COLO668 (cell line): ENCODE data around the gene SIAH2.
A peak's percentile ranks its signal among the peaks of the same experiment; 100 is the strongest.

Source experiments
- DNase-seq: peaks from one replicate; lab custom pipeline; 2025; ENCODE audit not compliant: unreplicated experiment; lab: John Stamatoyannopoulos, UW

Gene SIAH2

DNA sequence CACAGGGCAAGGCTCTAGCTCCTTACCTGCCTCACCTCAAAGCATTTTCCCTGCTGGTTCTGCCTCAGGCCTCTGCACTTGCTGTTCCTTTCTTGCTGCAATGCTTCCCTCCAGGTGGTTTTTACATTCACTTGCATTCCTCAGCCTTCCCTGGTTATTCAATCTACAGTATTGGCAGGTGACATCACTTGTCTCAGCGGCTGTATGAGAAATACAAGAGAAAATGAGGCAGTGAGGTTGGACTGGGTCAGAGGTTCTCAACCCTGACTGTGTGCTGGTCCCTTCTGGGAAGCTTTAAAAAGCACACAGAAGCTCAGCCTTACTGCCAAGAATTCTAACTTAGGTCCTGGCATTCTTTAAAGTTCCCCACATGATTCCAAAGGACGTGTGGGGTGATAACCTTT, 26.7 kb downstream of the SIAH2 start:
- no peak for DNase-seq

DNA sequence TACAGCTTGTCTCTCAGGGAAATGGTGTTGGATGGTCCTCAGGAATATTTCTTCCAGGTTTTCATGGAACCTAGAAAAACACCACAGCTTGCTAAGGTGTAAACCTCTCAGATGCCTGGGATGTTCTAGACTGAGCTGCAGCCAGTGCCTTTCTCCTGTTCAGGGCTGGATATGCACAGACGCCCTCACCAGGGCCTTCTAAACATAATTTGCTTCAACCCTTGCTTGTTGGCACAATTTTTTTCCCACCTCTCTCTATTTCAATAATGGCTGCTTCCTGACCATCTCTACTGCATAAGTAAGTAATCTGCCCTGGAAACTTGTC, 28.2 kb downstream of the SIAH2 start:
- DNase-seq: no peak

DNA sequence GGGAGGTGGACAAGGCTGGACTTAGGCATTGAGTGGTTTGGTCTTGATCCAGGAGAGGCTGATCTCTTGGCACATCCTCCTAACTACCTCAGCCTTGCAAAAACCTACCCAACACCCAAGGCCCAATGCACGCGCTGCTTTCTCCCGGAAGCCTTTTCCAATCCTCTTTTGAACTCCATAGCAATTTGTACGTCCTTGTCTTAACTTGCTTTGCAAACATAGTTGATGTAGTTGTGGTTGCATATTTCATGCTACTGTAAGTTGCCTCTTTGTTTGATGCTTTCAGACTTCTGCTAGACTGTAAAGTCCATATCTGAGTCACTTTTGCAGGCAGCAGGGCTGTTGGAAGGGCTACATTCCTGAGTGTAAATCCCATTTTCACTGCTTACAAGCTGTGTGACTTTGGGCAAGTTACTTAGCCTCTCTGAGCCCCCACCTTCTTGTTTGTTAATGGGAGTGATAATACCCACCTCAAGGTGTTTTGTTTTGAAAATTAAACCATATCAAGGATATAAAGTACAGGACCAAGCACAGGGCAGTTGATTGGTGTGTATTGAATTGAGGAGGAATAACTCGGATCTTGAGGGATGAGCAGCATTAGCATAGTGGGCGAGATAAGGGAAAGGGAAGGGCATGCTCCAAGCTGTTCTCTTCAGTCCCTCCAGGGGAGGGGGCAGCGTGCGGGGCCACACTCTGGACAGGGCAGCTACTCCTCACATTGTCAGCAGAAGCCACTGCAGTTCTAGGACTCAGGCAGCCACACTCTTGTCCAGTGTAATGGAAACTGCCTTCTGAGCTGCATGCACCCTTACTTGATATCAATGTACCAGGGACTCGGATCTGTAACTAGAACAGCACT, 28.8 kb downstream of the SIAH2 start:
- no peak for DNase-seq

DNA sequence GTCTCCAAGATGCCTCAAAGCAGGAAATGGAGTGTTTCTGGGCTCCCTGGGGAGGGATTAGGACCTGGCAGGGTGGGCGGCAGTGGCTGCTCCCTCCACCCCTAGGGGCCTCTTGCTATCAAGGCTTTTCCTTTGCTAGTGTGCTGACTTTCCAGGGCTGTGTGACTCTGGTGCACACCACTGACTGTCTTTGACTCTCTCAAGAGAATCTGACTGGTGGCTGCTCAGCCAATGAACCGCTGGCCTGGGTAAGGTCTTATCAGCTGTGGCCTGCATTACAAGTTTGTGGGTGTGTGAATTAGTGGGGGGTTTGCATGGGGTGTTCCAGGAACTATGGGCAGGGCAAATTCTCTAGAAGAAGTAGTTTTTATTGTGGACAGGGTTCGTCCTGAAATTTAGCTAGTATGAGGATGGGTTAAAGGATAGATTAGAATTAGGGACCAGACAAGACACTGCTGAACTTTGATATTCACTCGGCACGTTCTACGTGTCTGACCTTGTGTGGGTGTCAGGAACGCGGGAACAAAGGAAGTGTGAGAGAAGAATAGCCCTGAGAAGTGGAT, 29.5 kb downstream of the SIAH2 start:
- no peak for DNase-seq

DNA sequence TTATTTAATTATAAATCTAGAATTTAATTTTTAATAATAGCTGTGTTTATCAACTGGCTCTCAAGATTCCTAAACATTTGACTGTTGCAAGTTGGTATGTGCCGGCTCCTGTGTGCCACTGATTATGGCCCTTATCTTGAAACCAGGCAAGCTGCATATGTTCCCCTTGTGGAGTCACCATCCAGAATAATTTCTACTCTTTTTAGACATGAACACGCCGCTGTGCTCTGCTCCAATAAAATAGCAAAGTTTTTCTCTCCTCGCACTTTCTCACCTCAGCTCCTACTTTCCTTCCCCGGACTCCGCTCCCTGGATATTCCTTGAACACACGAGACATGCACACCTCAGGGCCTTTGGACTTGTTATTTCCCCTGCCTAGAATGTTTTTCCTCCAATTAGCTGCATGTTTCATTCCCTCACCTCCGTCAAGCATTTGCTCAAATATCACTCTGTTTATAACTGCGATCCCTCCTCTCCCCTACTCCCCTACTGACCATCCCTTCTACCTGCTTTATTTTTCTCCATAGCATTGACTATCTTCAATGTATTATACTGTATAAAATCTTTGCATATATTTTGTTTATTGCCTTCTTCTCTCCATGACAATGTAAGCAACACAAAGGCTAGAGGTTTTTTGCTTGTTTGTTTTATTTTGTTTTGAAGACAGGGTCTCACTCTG, 33.1 kb downstream of the SIAH2 start:
- DNase-seq: no peak

DNA sequence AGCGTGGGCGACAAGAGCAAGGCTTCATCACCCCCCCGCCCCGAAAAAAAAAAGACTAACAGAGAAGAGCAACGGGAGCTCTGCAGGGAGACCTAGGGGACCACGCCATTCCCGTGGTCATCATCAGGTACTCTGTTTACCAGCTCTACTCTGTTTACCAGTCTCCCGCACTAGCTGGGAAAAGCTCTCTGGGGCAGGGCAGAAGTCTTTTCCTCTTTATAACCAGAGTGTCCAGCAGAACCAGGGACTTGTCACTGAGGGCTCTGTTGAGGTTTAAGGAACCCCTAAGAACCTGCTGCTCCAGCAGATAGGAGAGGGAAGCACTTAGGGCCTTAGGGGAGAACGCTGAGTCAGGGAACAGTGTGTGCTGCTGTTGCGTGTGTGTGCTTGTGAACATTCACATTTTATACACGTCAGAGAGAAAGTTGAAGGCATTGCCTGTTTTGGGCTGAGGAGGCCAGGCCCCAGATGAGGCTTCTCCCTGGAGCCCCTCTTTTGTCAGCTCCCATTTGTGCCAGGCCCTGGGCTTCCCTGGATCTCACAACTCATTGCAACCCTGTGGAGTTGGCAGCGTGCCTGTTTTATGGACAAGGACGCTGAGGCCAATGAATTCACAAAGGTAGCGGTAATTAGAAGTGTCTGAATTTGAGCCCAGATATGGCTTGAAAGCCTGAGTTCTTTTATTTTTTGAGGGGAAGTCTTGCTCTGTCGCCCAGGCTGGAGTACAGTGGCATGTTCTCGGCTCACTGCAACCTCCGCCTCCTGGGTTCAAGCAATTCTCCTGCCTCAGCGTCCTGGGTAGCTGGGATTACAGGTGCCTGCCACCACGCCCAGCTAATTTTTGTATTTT, 35.1 kb downstream of the SIAH2 start:
- DNase-seq: no peak

DNA sequence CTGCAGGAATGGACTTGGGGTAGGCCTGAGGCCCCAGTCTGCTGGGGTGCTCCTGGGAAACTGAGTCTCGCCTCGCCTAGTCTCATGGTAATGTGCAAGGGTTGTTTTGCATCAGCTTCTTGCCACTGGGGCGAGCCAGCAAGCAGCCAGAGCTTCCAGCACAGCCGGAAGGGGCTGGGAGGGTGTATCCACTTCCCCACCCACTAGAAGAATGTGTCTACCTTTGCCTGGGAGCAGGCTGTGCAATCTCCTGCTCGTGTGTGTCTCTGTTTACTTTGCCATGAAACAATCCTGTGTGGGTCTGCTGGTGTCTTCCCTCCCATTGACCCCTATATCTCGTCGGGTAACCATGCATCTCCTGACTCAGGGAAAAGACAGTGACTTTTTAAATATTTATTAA, 37.4 kb downstream of the SIAH2 start:
- DNase-seq: no peak

DNA sequence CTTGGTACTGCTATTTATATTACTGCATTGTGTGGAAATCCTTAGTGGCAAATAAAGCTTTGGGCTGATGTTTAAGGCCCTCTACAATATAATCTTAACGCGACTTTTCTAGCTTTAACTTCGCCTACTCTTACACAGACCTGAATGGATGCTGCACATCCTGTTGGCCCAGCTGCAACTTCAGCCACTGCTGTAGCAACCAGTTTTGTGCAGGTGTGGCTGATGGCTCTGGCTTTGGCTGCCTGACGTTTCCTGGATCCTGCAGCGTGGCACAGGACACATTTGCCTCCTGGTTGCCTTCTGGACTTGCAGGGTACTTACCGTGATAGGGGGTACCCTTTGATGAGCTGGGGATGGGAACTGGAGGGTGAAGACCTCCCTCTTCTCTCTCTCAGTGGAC, 39.0 kb downstream of the SIAH2 start:
- DNase-seq: peak; percentile 7

DNA sequence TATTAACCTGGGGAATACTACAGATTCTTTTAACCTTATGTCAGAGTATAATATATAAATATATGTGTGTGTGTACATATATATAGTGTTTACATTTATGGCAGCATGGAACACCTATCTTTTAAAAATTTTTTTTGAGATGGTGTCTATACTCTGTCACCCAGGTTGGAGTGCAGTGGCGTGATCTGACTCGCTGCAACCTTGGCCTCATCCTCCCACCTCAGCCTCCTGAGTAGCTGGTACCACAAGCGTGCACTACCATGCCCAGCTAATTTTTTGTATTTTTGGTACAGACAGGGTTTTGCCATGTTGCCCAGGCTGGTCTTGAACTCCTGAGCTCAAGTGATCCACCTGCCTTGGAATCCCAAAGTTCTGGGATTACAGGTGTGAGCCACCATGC, 40.7 kb downstream of the SIAH2 start:
- no peak for DNase-seq

DNA sequence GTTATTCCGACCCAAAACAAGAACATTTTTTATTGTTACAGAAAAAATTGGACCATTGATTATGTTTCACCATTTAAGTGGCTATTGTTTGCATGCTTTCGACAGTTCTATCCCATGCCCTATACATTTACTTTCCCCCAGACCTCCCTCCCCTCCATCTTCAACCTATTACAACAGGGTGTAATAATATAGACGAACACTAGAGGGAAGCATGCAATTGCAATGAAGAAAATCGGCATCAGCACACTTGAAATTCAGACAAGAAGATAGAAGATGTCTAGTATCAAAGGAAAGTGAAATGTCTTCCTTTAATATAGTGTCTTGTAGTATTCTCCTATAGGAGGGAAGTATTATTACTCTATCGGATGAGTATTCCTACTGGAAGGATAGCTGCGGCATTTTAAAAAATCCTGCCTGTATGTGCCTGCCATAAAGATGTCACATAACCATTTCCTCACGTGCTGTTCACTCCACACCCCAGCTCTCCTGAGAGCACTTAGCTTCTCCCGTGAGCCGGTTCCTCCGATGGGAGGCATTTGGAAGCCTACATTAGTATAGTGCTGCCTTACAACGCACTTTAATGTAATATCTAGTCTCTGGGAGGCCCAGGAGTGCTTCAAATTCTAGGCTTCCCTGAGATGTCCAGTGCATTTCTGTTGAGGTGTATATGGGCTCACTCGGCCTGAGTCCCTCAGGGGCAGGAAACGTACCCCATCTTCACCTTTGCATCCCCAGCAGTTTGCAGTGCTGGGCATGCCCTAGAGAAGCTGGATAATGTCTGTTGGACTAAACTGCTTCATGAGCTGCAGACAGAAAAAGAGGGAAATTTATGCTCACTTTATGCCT, 41.5 kb downstream of the SIAH2 start:
- DNase-seq: no peak

DNA sequence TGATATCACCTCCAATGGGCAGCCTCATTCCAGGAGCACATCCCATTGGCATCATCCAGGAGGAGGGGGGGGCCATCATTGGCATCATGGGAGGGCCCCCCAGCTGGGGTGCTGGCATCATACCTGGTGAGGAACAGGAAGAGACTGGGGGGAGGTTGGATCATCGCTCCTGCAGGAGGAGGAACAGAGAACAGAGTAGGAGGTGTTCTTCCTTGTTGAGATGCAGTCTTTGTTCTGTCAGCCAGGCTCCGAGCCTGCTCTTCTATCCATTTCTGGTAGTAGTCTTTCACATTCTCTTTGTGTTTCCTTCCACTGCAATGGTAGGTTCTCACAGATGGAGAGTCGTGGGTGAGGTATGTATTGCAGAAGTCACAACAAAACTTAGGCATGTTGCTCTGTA, 42.5 kb downstream of the SIAH2 start:
- no peak for DNase-seq

DNA sequence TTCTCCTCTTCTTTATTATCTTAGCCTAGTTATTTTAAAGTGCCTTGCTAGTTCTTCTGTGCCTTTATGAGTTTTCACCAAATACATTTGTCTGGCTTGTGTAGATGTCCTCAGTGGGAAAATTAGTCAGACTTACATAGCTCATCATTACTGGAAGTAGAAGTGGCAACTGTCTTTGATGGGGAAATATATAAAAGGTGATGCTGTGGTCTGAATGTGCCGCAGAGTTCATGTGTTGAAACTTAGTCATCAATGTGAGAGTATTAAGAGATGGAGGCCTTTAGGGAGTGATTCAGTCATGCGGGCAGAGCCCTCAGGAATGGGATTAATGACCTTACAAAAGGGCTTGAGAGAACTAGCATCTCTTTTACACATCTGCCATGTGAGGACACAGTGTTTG, 52.9 kb downstream of the SIAH2 start:
- DNase-seq: no peak

DNA sequence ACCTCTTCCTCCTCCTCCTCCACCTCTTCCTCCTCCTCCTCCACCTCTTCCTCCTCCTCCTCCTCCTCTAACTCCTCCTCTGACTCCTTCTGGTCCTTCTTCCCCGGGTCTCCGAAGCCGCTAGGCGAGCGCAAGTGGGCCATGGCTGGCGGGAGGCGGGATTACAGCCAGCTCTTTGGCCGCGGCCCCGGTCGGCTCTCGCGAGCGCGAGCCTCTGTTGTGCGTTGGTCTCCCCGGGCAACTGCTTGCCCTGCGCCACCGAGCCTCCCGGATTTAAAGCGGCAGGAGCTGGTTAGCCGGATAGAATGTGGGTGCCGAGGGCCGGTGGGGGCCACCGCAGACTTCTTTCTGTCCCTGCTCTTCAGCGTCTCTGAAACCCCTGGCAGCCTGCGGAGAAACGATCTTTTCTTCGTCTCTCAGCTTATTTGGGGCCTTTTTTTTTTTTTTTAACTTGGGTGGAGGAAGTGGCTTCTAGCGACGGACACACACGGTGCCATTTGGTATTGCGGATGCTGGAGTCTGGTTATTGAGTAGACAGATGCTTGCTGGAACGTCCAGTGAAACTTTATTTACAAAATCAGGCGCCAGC, 59.1 kb downstream of the SIAH2 start, which contains the start of gene ERICH6:
Gene ERICH6 (minus strand): TSS at position 165 of the 589 bp plus-strand sequence. CDS start 22 bp downstream, at position 143.
- peak; percentile 90 for DNase-seq

DNA sequence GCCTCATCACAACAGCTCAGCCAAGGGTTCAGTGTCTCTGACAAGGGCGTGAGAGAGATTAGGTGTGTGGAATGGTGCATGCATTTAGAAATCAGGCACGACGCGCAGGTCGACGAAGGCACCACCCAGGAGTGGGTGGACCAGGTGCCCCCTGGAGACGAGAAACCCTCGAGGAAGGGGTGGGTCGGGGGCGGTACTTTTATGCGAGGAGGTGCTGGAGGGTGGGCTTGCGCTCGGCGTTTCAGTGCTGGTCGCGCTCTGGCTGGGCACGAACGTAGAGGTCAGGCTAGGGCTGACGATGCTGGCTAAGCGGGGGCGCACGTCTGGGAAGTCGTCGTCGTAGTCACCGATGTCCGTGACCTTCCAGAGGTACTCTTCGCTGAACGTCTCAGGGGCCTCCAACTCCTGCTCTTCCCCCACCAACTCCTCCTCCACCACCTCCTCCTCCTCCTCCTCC, 59.6 kb downstream of the SIAH2 start:
- peak; percentile 17 for DNase-seq

DNA sequence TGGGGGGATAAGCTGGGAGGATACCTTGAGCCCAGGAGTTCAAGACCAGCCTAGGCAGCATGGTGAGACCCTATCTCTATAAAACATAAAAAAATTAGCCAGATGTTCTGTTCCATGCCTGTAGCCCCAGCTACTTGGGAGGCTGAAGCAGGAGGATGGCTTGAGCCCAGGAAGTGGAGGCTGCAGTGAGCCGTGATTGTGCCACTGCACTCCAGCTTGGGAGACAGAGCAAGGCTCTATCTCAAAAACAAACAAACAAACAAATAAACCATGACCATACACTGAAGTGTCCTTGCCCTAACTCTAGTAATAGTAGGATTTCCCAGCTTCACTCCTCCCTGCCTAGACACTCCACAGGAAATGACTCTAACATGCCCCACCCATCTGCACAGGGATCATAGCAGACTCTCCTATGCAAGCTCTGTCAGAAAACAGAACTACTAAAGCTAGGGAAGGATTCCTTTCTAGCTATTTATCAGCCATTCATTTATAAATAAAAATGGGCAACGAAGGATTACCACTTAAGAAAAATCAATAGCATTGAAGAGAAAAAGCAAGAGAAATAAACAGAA, 63.8 kb downstream of the SIAH2 start:
- no peak for DNase-seq

DNA sequence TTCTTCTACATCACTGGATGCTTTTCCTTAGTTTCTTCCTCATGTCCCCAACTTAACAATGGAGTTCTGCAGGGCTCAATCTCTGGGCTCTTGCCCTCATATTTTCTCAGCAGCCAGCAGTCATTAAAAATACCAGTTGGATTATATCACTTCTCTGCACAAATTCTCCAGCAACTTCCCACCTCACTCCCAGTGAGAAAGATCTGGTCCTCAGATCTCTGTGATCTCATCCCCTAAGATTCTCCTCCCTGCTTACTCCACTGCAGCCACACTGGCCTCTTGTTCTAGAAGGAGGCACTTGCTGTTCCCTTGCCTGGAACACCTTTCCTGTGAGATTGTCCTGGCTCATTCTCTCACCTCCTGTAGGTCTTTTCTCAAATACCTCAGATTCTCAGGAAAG, 65.3 kb downstream of the SIAH2 start:
- no peak for DNase-seq

DNA sequence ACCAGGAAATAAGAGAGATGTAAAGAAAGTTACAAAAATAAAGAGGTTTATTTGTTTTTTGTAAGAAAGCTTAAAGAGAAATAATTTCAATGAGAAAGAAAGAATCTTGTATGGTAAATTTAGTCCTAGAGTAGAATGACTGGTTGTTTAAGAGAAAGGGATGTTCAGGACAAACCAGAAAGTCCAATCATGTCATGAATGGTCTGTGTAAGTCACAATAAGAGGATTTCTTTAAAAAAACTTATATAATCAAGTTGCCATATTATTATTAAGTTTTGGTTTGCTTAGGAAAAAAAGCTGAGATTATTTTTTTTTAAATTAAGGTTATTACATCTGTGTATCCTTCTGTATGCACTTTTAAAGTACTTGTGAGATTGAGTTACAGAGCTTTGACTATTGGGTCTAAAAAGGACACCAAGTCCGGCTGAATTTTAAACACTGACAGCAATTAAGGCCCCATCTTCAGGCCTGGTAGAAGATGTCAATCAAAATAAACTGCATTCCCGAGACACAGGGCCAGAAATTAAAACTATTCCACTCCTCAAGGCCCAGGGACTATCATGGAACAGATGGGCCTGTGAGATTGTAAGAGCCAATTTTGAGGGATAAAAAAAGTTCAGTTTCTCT, 71.4 kb downstream of the SIAH2 start:
- DNase-seq: no peak
